ACHN (cell line): Measurements from ENCODE around the gene PUS1.

Experiments
- DNase-seq: peaks from one replicate; pipeline ENCODE4 v3.0.0-alpha.2; 2015
- in situ Hi-C: cut with HindIII; loops from 2 replicates; pipeline ENCODE4 v1.10.0; 2017; ENCODE audit warnings: low sequenced_read_pairs, low pct_ligation_motif_present, low pct_unique_long_range_greater_than_20kb

Gene PUS1

GRCh38 chr12:131913666-131914065 is 15.4 kb upstream of the PUS1 start:
- in situ Hi-C loops: no loop called here
- DNase-seq: no peak

- in situ Hi-C loops: no loop called here
- no peak for DNase-seq
Observed at GRCh38 chr12:131914179-131914702, 14.8 kb upstream of the PUS1 start.

GRCh38 chr12:131915000-131915689 is 13.9 kb upstream of the PUS1 start:
- in situ Hi-C loops: no loop called here
- no peak for DNase-seq

DNA sequence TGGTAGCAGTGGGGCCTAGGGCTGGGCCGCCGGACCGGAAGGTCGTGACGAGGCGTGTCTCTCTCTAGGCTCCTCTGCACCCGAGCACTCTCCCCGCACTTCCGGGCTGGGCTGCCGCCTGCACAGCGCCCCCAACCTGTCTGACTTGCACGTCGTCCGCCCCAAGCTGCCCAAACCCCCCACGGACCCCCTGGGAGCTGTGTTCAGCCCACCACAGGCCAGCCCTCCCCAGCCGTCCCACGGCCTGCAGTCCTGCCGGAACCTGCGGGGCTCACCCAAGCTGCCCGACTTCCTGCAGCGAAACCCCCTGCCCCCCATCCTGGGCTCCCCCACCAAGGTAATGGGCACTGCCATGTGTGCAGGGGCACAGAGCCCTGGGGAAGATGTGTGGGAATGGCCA is 13.3 kb upstream of the PUS1 start:
- no peak for DNase-seq
- in situ Hi-C loops: no loop called here

DNA sequence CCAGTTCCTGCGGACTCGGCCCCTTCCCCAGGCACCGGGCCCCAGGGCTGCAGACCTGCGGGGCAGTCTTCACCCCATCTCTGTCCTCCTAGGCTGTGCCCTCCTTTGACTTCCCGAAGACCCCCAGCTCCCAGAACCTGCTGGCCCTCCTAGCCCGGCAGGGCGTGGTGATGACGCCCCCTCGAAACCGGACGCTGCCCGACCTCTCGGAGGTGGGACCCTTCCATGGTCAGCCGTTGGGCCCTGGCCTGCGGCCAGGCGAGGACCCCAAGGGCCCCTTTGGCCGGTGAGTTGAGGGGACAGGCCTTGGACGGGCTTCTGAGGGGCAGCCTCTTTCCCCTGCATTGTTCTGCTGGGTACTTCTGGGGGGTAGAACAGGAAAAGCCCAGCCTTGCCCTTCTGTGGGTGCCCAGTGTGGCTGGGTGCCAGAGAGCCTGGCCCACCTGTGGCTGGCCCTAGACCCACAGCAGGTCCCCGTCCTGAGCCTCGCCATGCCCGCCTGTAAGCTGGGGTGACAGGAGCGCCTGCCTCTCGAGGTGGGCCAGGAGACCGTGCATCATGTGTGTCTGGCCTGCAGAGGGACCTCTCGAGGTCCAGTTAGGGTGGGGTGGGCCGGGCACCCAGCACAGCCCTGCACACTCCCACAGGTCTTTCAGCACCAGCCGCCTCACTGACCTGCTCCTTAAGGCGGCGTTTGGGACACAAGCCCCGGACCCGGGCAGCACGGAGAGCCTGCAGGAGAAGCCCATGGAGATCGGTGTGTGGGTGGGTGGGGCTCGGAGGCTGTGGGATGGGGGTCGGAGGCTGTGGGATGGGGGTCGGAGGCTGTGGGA is 12.6 kb upstream of the PUS1 start:
- DNase-seq: no peak
- in situ Hi-C loops: no loop called here

DNA sequence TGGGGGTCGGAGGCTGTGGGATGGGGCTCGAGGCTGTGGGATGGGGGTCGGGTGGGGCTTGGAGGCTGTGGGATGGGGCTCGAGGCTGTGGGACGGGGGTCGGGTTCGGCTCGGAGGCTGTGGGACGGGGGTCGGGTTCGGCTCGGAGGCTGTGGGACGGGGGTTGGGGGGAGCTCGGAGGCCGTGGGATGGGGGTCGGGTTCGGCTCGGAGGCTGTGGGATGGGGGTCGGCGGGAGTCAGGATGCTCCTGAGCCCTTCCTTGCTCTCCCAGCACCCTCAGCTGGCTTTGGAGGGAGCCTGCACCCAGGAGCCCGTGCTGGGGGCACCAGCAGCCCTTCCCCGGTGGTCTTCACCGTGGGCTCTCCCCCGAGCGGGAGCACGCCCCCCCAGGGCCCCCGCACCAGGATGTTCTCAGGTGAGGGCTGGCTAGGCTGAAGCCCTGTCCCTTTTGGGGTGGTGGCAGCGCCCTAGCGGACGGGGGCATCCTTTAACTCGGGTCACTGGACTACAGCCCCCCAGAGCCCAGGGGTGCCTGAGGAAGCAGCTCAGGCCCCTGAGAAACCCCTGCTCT is 11.9 kb upstream of the PUS1 start:
- DNase-seq: no peak
- in situ Hi-C loops: no loop called here

DNA sequence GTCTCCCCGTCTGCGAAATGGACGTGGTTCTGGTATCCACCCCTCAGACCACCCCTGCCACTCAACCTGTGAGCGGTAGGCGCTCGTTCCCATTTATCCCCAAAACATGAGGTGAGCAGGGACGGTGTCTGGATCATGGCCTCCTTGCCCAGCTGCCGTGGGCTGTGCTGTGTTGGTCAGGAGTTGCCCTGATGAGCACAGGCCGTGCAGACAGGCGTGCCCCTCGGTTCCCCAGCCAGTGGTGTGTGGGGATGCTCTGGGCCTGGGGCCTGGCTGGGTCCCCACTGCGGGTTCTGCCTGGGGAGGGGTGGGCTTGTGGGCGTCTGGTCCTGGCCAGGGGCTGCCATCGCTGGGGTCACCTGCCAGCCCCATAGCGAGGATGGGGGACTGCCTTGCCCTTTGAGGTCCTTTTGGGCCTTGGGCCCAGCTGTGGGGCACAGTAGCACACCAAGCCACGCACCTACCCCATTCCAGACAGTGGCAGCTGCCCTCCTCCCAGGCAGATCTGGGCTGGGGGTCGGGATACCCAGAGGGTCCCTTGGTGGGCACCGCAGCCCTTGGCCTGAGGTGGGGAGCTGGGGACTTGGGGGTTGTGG is 11.3 kb upstream of the PUS1 start:
- in situ Hi-C loops: no loop called here
- DNase-seq: no peak

DNA sequence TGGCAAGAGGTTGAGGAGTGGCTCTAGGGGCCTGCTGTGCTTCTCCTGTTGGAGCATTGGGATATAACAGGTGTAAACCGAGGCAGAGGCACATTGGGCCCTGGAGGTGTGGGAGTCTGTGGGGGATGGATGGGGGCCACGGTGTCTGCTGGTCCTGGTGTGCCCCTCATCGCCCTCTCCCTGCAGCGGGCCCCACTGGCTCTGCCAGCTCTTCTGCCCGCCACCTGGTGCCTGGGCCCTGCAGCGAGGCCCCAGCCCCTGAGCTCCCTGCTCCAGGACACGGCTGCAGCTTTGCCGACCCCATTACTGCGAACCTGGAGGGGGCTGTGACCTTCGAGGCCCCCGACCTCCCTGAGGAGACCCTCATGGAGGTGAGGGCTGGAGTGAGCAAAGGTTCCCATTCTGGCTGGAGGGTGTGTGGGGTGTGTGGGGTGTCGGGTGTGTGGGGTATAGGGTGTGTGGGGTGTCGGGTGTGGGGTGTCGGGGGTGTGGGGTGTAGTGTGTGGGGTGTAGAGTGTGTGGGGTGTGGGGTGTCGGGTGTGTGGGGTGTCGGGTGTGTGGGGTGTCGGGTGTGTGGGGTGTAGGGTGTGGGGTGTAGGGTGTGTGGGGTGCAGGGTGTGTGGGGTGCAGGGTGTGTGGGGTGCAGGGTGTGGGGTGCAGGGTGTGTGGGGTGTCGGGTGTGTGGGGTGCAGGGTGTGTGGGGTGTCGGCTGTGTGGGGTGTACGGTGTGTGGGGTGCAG is 10.6 kb upstream of the PUS1 start:
- in situ Hi-C loops: no loop called here
- no peak for DNase-seq

GRCh38 chr12:131919051-131919347 is 10.1 kb upstream of the PUS1 start:
- DNase-seq: no peak
- in situ Hi-C loops: no loop called here

DNA sequence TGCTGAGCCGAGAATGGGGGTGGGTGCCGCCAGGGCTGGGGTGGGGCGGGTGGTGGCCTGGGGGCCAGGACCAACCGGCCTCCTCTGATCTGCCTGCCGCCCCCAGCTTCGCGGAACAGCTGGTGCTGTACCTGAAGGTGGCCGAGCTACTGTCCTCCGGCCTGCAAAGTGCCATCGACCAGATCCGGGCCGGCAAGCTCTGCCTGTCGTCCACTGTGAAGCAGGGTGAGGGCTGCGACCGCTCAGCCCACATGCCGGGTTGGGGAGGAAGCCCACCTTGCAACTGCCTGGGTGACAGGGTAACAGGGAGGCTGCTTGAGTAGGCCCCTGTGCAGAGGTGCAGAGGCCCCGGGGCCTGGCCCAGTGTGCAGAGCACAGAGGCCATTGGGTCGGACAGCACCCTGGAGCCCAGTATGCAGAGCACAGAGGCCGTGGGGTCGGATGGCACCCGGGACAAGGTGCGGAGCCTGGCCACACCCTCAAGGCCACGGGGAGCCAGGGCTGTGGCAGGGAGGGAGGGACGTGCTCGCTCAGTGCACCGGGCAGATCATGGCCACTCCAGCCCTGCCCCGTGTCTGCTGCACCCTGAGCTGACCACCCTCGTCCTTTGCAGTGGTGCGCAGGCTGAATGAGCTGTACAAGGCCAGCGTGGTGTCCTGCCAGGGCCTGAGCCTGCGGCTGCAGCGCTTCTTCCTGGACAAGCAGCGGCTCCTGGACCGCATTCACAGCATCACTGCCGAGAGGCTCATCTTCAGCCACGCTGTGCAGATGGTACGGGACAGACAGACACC is 9.5 kb upstream of the PUS1 start:
- no peak for DNase-seq
- in situ Hi-C loops: no loop called here

GRCh38 chr12:131920157-131920508 is 8.9 kb upstream of the PUS1 start:
- in situ Hi-C loops: no loop called here
- DNase-seq: no peak

GRCh38 chr12:131920902-131921840 is 7.9 kb upstream of the PUS1 start:
- in situ Hi-C loops: no loop called here
- no peak for DNase-seq

DNA sequence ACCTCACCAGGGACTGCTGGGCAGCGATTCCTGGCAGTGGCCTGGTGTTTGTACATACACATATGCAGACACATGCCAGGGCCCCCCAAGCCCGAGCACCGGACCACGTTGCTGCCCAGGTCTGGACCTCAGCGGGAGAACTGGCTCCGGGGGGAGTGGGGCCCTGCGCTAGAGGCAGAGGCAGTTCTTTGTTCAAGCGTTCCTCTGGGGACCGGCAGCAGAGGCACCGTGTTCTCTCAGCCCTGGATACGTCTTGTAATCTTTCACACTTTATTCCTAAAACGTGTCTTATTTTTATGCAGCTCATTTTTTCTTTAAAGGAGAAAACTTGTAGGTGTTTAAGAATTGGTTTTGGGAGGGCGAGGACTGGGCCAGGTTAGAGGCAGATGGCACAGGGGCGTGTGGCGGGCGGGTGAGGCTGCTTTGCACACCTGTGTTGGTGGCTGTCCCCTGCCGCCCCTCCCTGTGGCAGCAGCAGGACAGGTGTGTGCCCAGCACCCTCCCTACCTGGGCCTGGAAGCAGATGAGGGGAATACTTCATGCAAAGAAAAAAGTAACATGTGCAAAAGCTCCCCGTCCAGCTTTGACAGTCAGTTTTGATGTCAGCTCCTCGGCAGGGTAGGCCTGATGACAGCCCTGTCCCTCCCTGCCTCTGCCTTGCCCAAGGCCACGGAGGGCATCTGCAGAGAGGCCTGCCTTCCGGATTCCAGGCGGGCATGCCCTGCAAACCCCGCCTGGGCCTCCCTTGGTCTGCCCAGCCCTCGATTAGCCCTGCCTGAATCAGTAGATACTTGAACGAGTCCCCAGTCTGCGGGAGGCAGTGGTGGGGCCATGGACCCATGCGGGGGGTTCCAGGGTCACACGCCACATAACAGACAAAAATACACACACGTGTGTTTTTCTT is 7.0 kb upstream of the PUS1 start:
- in situ Hi-C loops: no loop called here
- no peak for DNase-seq

DNA sequence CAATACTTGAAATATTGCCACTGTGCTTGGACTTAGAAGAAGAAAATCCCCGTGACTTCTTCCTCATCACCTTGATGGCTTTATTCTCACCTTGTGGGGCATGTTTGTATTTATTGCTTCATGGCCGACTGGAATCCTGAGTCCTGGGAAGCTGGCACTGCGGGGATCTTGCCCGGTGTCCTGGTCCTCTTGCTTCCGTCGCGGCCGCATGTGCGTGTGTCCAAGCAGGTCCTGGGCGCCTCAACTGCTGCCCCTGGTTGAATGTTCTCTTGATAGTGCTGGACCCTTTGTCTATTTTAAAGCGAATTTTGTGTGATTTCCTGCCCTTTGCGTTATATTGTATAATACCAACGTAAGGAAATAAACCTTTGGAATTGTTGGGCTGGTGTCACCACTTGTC is 6.3 kb upstream of the PUS1 start:
- no peak for DNase-seq
- in situ Hi-C loops: no loop called here

DNA sequence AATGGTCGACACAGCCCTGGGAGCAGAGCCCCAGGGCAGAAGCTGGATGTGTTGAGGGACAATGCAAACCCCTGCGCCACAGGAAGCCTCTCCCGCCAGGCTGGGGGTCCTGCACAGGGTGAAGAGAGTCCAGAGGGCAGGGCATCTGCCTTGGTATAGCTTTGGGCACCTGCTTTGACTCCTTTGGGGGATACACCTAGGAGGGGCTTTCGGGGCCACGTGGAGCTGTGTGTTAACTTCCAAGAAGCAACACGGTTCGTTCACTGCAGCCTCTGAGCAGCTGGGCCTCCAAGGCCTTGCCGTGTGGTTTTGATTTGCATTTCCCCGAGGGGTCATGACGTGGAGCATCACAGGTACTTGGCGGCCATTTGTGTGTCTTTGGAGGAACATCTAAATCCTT is 5.8 kb upstream of the PUS1 start:
- DNase-seq: no peak

More for the DNA sequence above, 5.8 kb upstream of the PUS1 start:
- in situ Hi-C loops: no loop called here
